Prostate gland (tissue), 2 donors: ENCODE data around the gene DDX31. TPM values are rescaled to one million over a fixed set of nuclear protein-coding genes. Genes with fewer than 3 reads are reported as not detected.

Source experiments
- DNase-seq: peaks from one replicate; pipeline ENCODE4 v3.0.0-alpha.2; 2019; ENCODE audit warnings: low spot score
- H3K27ac ChIP-seq, 2 donors: fragments of 200-600 bp; sonication (generic); 2 replicates each; pipeline ENCODE4 v1.5.1; 2017 to 2019
- H3K27me3 ChIP-seq: fragments of 200-600 bp; sonication (generic); replicated peaks from 2 replicates; pipeline ENCODE4 v1.5.1; 2019; ENCODE audit not compliant: insufficient read depth
- H3K36me3 ChIP-seq, 2 donors: fragments of 200-600 bp; sonication (generic); 1 replicate in 1 of 2; 2 replicates in 1 of 2; pipeline versions ENCODE4 v1.5.1 to v1.8.1; 2017 to 2019
- H3K4me1 ChIP-seq: fragments of 200-600 bp; sonication (generic); replicated peaks from 2 replicates; pipeline ENCODE4 v1.5.1; 2019
- H3K4me3 ChIP-seq, 2 donors: fragments of 200-600 bp; sonication (generic); 2 replicates each; pipeline ENCODE4 v1.5.1; 2017 to 2019
- H3K9me3 ChIP-seq: fragments of 200-600 bp; sonication (generic); 2 replicates; pipeline ENCODE4 v1.5.1; 2017
- POLR2A ChIP-seq: fragments of 450-650 bp; IDR thresholded peaks from one replicate; pipeline ENCODE4 v1.6.1; 2016; ENCODE audit warnings: antibody characterized with exemption, mild to moderate bottlenecking
- POLR2AphosphoS5 ChIP-seq: sonication (generic); formaldehyde crosslinking; IDR thresholded peaks from one replicate; pipeline ENCODE4 v1.6.1; 2017; ENCODE audit warnings: antibody characterized with exemption
- WGBS: methylation state at CpG from one replicate; pipeline ENCODE4 v1.1.5; 2018; 5-methylcytosine and 5-hydroxymethylcytosine counted together
- intact Hi-C: fragments of 100-400 bp; cut with DNase I; formaldehyde crosslinking; loops from one replicate; pipeline ENCODE4 v1.14.2; 2022
- total RNA-seq, 2 donors: library from RNA; depleted of rRNA; stranded (reverse); fragments of >200 nt; gene quantifications; one replicate each; pipeline ENCODE4 v1.1.0, GENCODE V29; 2016
- TF ChIP-seq, protein P1 (sequence below), 4 experiments: fragments of 200-600 bp in 2 of 4; fragments of 450-650 bp in 2 of 4; sonication (generic) in 2 of 4; IDR thresholded peaks; 1 replicate in 3 of 4; 2 replicates in 1 of 4; pipeline ENCODE4 v1.5.1; 2016 to 2019; ENCODE audit warnings: antibody characterized with exemption in 4 of 4, mild to moderate bottlenecking in 2 of 4, moderate library complexity in 2 of 4

Gene DDX31
- total RNA-seq, 2 donors from 2014 or later, result 19.0 to 22.2 TPM

DNA sequence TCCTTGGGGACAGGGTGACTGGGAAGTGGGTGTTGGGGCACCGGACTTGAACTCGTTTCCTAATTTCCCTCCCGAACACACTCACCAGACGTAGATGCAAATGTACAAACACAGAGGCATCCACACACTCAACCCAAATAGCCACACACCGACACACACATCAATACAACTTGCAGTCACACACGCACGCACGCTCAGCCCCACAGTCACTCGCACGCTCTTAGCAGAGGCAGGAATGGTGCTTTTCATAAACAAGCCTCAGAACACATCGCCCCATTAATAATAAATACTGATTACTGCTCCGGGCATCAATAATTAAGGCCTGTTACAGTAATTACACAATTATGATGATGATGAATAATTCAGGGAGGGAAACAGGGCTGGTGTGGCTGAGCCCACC, 81.7 kb downstream of the DDX31 start:
- intact Hi-C loops, result no loop called here
- no peak for TF ChIP-seq POLR2A
- TF ChIP-seq POLR2AphosphoS5, result no peak
- TF ChIP-seq, protein P1, sequence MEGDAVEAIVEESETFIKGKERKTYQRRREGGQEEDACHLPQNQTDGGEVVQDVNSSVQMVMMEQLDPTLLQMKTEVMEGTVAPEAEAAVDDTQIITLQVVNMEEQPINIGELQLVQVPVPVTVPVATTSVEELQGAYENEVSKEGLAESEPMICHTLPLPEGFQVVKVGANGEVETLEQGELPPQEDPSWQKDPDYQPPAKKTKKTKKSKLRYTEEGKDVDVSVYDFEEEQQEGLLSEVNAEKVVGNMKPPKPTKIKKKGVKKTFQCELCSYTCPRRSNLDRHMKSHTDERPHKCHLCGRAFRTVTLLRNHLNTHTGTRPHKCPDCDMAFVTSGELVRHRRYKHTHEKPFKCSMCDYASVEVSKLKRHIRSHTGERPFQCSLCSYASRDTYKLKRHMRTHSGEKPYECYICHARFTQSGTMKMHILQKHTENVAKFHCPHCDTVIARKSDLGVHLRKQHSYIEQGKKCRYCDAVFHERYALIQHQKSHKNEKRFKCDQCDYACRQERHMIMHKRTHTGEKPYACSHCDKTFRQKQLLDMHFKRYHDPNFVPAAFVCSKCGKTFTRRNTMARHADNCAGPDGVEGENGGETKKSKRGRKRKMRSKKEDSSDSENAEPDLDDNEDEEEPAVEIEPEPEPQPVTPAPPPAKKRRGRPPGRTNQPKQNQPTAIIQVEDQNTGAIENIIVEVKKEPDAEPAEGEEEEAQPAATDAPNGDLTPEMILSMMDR (IDR thresholded peaks at IDR 0.05), result no peak
- Histone ChIP-seq H3K27ac (no peak overlapping the region), H3K4me1 (no peaks in the 10 kb centered on the region), H3K36me3 (no peaks in the 10 kb centered on the region), H3K9me3 (no peaks in the 10 kb centered on the region), H3K27me3 (peaks cover 53% of the 10 kb centered on the region), H3K4me3 (no peak overlapping the region)
- WGBS, result 51% methylated on average over 12 of the region's 12 CpGs
- DNase-seq, result no peak

DNA sequence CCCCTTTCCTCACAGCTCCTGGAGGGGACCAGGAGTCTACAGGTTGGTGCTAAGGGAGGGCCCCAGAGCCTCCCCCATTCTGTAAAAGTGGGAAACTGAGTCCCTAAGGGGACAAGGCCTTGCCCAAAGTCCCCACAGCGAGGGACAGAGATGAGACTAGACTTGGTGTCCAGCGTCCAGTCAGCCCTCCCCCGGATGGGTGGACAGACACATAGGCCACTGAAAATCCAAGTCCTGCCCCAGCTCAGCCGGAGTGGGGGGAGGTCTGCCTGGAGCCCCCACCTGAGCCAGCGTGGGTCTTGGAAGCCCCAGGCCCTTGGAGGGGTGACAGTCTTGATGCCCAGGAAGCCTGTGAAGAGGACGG, 82.2 kb downstream of the DDX31 start:
- no peaks in the 10 kb centered on the region for H3K9me3 ChIP-seq
- H3K27me3 ChIP-seq, result peaks cover 59% of the 10 kb centered on the region
- no peak overlapping the region for H3K27ac ChIP-seq
- no peaks in the 10 kb centered on the region for H3K4me1 ChIP-seq
- intact Hi-C loops, result no loop called here
- TF ChIP-seq POLR2AphosphoS5, result no peak
- TF ChIP-seq, protein P1 (IDR thresholded peaks at IDR 0.05), result no peak
- no peak for TF ChIP-seq POLR2A
- no peak for DNase-seq
- 28% methylated on average over 2 of the region's 6 CpGs for WGBS
- H3K36me3 ChIP-seq, result no peaks in the 10 kb centered on the region
- H3K4me3 ChIP-seq, result no peak overlapping the region

DNA sequence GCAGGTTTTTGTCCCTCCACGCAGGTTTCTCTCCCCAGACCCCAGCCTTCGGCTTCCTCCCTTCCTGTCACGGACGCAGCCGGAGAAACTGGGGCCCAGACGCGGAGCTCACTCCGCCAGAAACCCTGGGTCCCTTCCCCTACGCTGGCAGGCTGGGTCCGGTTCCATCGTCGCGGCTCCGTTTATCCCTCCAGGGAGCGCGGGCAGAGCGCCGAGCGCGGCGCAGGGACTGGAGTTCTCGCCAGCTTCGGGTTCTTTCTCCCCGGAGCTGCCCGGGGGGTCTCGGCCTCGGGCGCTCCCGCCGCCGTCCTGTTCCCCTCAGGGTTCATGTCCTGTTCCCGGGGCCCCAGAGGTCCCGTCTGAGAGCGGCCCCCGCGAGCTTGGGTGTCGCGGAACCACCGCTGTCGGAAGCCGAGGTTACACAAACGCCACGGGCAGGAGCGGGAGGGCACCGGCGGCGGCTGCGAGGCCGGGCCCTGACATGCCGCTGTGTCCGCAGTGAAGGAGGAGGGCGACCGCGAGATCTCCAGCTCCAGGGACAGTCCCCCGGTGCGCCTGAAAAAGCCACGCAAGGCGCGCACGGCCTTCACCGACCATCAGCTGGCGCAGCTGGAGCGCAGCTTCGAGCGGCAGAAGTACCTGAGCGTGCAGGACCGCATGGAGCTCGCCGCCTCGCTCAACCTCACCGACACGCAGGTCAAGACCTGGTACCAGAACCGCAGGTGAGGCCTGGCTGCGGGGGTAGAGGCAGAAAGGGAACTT, 82.8 kb downstream of the DDX31 start:
- Histone ChIP-seq H3K4me1 (no peaks in the 10 kb centered on the region), H3K4me3 (no peak overlapping the region), H3K27ac (no peak overlapping the region), H3K27me3 (peaks cover 60% of the 10 kb centered on the region), H3K9me3 (no peaks in the 10 kb centered on the region), H3K36me3 (no peaks in the 10 kb centered on the region)
- WGBS, result 3% methylated on average over 73 of the region's 74 CpGs
- DNase-seq, result no peak
- intact Hi-C loops, result no loop called here
- TF ChIP-seq, protein P1 (IDR thresholded peaks at IDR 0.05), result no peak
- TF ChIP-seq POLR2A, result no peak
- TF ChIP-seq POLR2AphosphoS5, result no peak

DNA sequence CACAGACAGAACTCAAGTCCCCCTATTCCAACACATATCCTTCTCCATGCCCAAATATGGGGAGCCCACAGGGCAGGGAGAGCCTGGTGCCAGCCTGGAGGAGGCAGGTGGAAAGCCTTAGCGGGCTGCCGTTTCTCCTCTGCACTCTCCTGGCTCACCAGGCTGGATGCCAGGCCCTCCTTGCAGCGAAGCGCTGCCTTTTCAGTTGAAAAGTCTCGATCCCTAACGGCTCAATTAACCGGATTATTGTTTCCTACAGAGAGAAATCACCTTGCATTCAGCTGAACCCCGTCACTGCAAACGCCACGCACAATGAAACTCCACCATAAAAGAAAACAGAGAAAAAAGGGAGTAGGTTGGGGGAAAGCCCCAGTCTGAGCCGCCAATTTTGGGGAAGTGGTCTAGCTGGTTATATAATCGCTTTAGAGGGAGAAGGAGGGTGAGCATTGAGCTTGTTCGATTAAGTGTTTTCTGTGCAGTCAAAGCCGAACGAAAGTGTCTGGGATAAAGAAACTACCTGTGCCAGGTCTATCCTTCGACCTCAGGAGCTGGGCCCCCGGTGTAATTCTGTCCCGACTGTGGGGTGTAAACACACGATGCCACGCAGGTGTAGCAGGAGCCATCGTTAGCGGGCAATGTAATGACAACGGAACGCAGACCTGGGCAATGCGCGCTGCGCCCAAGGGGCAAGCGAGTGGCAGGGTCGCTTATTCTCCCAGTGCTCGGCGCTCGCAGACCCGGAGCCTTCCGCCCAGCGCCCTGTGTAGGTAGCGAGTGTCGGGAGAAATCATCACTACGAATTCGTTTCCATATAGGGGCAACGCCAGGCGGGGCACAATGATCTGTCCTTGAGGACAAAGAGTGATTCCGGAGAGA, 83.6 kb downstream of the DDX31 start:
- no peak for DNase-seq
- WGBS, result 6% methylated on average over 42 of the region's 42 CpGs
- intact Hi-C loops, result no loop called here
- H3K4me3 ChIP-seq, result no peak overlapping the region
- H3K27me3 ChIP-seq, result peaks cover 60% of the 10 kb centered on the region
- no peaks in the 10 kb centered on the region for H3K36me3 ChIP-seq
- no peaks in the 10 kb centered on the region for H3K9me3 ChIP-seq
- no peak overlapping the region for H3K27ac ChIP-seq
- no peaks in the 10 kb centered on the region for H3K4me1 ChIP-seq
- TF ChIP-seq POLR2A (no peak), POLR2AphosphoS5 (no peak)
- TF ChIP-seq, protein P1 (IDR thresholded peaks at IDR 0.05), result no peak
